Right lobe of liver (tissue), 4 donors: ENCODE measurements around the gene CEP112.

Experiments used
- POLR2A ChIP-seq: fragments of 450-650 bp; IDR thresholded peaks from one replicate; pipeline ENCODE4 v1.6.1; 2017; ENCODE audit warnings: antibody characterized with exemption, mild to moderate bottlenecking
- TF ChIP-seq, protein P1 (sequence below), 4 donors: fragments of 200-600 bp in 3 of 4; fragments of 450-650 bp in 1 of 4; IDR thresholded peaks; one replicate each; pipeline versions ENCODE4 v1.5.1 to v1.8.0; 2016 to 2022; ENCODE audit warnings: antibody characterized with exemption in 4 of 4, mild to moderate bottlenecking in 2 of 4
- donor health status: DM: no; HTN: no; CAD: no.
- donor health status: DM: no; HTN: no; CAD: no.
- donor health status: DM: no; HTN: yes; CAD: no.

DNA sequence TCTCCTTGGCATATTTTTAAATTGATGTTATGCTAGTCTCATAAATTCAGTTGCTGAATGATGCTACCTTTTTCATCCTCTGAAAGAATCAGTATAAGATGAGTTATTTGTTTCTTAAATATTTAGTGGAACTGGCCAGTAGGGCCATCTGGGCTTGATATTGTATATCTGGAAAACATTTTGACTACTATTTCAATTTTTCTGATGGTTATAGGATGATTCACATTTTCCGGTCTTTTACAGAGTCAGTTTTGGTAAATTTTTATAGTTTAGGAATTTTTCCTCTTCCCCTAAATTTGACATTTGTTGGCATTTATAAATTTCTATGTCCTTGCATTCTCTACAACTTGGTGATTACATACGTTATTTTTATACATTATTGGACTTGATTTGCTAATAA is 334.2 kb downstream of the CEP112 start:
- TF ChIP-seq, protein P1, sequence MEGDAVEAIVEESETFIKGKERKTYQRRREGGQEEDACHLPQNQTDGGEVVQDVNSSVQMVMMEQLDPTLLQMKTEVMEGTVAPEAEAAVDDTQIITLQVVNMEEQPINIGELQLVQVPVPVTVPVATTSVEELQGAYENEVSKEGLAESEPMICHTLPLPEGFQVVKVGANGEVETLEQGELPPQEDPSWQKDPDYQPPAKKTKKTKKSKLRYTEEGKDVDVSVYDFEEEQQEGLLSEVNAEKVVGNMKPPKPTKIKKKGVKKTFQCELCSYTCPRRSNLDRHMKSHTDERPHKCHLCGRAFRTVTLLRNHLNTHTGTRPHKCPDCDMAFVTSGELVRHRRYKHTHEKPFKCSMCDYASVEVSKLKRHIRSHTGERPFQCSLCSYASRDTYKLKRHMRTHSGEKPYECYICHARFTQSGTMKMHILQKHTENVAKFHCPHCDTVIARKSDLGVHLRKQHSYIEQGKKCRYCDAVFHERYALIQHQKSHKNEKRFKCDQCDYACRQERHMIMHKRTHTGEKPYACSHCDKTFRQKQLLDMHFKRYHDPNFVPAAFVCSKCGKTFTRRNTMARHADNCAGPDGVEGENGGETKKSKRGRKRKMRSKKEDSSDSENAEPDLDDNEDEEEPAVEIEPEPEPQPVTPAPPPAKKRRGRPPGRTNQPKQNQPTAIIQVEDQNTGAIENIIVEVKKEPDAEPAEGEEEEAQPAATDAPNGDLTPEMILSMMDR (IDR thresholded peaks at IDR 0.05) = no peak
- TF ChIP-seq POLR2A = no peak
